Activated naive CD4-positive, alpha-beta T cell treated with anti-CD3 and anti-CD28 coated beads, Interleukin-2, amount 50 U/mL, for 24 hours (primary cell): ENCODE measurements around the gene BMPR1B.
A peak's percentile ranks its signal among the peaks of the same experiment; 100 is the strongest.

Experiments used
- H3K27ac Mint-ChIP-seq: one replicate; pipeline ENCODE4 v1.8.0; 2021; ENCODE audit warnings: mild to moderate bottlenecking, mixed read lengths
- H3K27me3 Mint-ChIP-seq: one replicate; pipeline ENCODE4 v1.8.0; 2021; ENCODE audit warnings: mixed read lengths
- H3K36me3 Mint-ChIP-seq: one replicate; pipeline ENCODE4 v1.8.0; 2021; ENCODE audit warnings: mixed read lengths
- H3K4me1 Mint-ChIP-seq: one replicate; pipeline ENCODE4 v1.8.0; 2021; ENCODE audit warnings: mixed read lengths
- H3K4me3 Mint-ChIP-seq: one replicate; pipeline ENCODE4 v1.8.0; 2021; ENCODE audit warnings: mild to moderate bottlenecking, mixed read lengths
- H3K9me3 Mint-ChIP-seq: one replicate; pipeline ENCODE4 v1.8.0; 2021; ENCODE audit warnings: mixed read lengths

Gene BMPR1B

DNA sequence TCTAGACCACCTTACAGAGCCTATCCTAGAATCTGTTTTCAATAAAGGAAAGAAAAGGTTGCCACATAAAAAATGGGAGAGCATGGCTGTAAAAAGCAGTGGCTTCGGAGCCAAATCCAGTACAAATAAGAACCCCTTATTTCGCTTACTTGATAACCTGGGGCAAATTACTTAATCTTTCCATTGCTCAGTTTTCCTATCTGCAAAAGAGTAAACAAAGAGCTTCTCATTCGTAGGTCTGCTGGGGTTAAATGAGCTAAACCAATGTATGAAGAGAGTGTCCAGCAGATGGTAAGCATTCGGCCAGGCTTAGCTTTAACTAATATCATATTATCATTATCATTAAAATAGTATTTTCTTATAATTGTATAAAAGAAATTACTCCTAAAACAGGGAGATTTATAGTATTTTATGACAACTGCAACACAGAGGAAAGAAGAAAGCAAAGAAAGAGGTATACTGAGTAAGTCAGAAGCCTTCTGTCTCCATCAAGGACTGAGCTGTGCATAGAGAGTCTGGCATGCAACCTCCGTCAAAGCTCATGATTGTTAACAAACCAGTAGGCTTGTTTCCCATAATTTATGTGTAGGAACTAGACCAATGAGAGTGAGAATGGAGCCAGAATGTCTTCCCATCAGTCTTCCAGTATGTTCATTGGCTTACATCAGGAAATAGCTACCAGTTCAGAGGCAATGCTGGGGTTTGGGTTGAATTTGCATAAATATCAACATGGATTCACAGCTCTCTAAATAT is 426.1 kb downstream of the BMPR1B start:
- Mint-ChIP-seq H3K4me1 (peaks cover 6% of the 10 kb centered on the region), H3K9me3 (no peaks in the 10 kb centered on the region), H3K4me3 (no peak overlapping the region)

DNA sequence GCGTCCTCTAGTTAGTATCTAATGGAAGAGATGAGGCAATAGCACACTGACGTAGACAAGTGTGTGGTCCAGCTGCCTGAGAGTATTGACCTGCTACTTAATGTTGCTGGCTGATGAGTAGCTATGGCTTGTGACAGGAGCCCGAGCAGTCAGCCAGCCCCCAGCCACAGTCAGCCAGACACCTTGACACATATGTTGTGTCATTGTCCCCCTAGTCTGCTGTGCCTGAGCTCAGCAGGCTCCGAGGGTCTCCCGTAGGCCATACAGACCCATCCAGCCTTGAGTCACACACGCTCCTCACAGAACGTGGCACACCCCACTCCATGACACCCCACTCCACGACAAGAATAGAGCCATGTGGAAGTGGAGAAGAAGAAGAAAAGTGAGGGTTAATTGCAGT is 428.9 kb downstream of the BMPR1B start:
- H3K27ac Mint-ChIP-seq: no peak overlapping the region
- H3K4me1 Mint-ChIP-seq: peaks cover 18% of the 10 kb centered on the region

More for the DNA sequence above, 426.1 kb downstream of the BMPR1B start:
- H3K36me3 Mint-ChIP-seq: no peaks in the 10 kb centered on the region
- no peak overlapping the region for H3K27ac Mint-ChIP-seq
- H3K27me3 Mint-ChIP-seq: no peaks in the 10 kb centered on the region

DNA sequence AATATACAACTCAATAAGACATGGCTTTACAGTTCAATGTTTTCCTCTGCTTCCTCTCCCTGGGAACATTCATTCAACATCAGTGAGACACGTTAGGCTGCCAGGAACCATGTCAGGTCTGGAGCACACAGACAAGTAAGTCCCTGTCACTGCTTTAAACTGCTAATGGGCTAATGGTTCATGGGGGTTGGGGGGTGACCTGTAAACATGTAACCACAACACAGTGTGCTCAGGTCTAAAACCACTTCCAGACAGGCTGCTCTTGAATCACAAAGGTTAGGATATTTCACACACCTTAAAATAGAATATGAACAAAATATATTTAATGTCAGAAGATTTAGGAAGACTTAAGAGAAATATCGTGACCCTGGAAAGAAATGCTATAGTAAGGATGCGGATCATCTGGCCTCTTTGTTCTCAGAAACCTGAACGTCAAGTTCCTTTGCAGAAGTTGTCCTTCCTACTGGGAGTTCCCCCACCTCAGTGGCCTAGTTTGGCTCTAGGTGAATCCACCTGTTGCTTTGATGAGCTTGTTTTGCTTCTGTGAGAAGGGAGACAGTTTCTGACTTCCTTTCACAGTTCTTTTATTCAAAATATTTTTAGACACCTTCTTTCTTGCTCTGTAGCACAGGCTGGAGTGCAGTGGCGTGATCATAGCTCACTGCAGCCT is 431.1 kb downstream of the BMPR1B start:
- H3K4me3 Mint-ChIP-seq: no peak overlapping the region

More for the DNA sequence above, 428.9 kb downstream of the BMPR1B start:
- Mint-ChIP-seq H3K27me3 (no peaks in the 10 kb centered on the region), H3K9me3 (no peaks in the 10 kb centered on the region), H3K36me3 (no peaks in the 10 kb centered on the region), H3K4me3 (no peak overlapping the region)

DNA sequence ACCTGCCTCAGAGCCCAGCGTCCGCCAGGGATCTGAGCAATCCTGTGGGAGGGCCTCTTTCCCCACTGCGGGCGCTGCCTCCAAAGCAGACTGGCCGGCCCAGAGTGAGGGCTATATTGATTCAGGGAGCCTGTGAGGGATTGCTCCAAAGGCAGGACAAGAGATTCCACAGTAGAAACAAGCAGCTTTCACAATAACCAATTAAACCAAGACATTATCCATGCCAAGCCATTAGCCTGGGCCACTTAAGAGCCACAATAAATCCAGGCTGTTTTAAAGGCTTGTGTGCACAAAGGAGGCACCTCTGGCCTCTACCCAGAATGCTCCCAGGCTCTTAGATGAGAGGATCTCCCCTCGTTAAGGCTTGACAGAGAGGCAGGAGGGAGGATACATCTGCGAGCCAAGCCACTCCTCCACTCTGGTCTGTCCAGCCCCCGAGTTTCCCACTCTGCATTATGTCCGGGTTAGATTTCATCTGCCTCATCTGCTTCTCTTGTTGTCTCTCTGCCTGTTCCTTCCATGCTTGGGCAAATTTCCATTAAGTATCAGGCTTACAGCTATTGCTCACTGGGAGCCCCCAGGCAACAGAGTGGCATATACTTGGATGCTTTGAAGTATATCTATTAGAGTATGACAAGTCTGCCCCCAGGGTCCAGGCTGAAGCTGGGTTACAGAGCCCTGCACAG is 433.1 kb downstream of the BMPR1B start:
- Mint-ChIP-seq H3K4me1 (peaks cover 32% of the 10 kb centered on the region), H3K9me3 (no peaks in the 10 kb centered on the region), H3K27ac (no peak overlapping the region), H3K36me3 (no peaks in the 10 kb centered on the region), H3K4me3 (no peak overlapping the region), H3K27me3 (no peaks in the 10 kb centered on the region)

More for the DNA sequence above, 431.1 kb downstream of the BMPR1B start:
- Mint-ChIP-seq H3K36me3 (no peaks in the 10 kb centered on the region), H3K27me3 (no peaks in the 10 kb centered on the region), H3K27ac (peak overlapping the region; percentile 26), H3K4me1 (peaks cover 24% of the 10 kb centered on the region), H3K9me3 (no peaks in the 10 kb centered on the region)

DNA sequence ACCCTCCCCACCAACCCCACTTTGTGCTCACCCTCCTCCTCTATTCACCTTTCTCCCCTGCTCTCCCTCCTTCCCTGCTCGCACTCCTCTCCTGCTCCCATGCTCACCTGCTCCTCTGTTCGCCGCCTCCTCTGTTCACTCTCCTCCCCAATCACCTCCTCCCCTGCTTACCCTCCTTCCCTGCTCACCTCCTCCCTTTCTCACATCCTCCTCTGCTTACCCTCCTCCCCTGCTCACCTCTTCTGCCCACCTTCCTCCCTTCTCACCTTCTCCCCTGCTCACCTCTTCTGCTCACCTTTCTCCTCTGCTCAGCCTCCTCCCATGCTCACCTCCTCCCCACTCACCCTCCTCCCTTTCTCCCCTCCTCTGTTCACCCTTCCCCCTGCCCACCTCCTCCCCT is 433.8 kb downstream of the BMPR1B start:
- Mint-ChIP-seq H3K9me3 (no peaks in the 10 kb centered on the region), H3K4me3 (no peak overlapping the region), H3K27ac (no peak overlapping the region), H3K27me3 (no peaks in the 10 kb centered on the region), H3K36me3 (no peaks in the 10 kb centered on the region), H3K4me1 (peaks cover 32% of the 10 kb centered on the region)

DNA sequence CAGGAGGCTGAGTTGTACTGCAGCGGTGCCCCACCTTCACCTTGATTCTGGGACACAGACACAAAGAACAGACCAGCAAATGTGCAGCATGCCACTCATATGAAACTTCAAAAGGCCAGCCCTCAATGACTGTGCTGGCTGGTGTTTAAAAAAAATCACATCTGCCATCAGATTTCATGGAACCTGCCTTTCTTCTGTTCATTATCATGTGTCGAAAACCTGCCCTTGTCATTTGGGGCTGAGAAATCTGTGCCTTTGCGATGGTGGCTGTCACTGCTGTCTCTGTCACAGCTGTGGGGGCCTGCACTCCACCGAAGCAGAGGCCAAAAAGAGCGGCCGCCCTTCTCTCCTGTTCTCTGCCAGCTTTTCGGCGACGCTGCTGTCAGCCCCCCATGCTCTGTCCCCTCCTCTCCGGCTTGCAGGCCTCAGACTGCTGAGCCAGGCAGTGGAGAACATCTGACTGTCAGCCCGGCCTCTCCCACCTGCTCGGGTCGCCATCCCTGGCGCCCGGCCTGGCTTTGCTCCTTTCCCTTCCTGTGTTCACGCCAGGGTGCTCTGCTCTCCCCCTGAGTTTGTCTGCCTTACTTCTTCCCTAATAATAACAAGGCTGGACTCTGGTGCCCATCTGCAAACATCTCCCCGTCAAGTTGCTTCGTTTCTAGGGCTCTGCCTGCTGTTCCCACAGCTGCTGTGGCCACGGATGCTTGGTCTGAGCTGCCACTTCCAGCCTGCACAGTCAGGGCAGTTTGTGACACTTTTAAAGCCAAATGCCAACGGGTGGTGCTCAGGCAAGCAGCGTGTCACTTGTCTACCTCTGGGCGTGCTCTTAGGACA is 435.9 kb downstream of the BMPR1B start:
- Mint-ChIP-seq H3K27me3 (peaks cover 2% of the 10 kb centered on the region), H3K9me3 (no peaks in the 10 kb centered on the region), H3K36me3 (no peaks in the 10 kb centered on the region), H3K4me1 (peaks cover 28% of the 10 kb centered on the region), H3K4me3 (no peak overlapping the region), H3K27ac (no peak overlapping the region)

DNA sequence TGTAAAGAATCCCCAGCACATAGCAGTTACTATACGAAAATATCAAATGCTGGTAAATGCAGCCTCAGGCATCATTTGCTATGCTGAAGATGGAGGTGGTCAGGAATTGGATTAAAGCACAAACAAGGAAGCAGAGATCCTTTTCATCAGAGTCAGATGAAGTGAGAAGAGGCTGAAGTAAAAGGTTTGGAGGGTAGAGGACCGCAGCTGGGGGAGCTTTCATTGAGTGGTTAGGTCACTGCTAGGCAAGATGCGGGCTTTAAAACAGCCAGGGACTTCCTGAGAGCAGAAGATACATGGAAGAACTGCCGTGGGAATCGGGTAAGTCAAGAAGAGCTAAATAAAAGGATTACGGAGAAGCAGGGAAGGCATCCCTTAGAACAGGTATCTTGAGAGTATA is 439.6 kb downstream of the BMPR1B start:
- Mint-ChIP-seq H3K36me3 (no peaks in the 10 kb centered on the region), H3K4me3 (no peak overlapping the region), H3K9me3 (no peaks in the 10 kb centered on the region), H3K27me3 (peaks cover 2% of the 10 kb centered on the region), H3K27ac (no peak overlapping the region), H3K4me1 (peaks cover 14% of the 10 kb centered on the region)

DNA sequence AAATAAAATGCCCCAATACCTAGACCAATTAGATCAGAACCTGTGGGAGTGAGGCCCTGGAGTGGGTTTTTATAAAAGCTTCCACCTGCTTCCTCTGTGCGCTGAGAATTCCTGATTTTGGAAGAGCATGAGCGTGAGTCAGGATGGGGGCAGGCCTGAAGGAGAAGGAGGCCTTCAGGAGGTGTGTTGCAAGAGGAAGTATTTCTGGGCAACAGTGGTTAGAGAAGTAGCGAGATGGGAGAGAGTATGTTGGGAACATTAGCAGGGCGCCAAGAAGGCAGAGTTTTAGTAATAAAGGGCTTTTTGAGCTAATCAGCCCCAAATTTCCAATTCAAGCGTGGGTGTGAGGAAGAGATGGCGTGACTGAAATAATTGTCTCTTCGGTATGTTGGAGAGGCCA is 441.2 kb downstream of the BMPR1B start:
- Mint-ChIP-seq H3K4me3 (no peak overlapping the region), H3K36me3 (no peaks in the 10 kb centered on the region), H3K4me1 (peaks cover 7% of the 10 kb centered on the region), H3K27me3 (peaks cover 2% of the 10 kb centered on the region), H3K27ac (no peak overlapping the region), H3K9me3 (no peaks in the 10 kb centered on the region)

DNA sequence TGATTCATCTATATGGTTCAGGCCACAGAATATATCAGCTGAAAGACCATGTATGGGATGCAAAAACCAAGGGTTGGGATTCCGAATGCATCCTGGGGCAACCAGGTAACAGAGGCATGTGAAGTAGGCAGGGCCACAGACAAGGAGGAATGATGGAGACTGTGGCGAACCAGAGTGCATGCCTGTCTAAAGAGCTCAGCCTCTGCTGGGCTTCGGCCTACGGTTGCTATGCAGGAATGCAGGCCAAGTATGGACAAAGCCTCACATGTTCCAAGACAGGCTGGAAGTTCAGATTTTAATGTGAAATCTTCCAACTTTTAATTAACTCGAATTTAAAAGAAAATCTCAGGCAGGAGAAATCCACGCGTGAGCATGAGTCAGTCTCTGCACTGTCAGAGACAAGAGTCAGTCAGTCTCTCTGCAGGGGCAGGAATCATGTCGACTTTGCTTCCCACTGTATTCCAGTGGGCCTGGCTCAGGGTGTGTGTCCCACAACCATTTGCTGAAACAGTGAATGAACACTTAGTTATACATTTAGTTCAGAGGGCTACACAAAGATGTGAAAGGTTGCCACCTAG is 446.6 kb downstream of the BMPR1B start:
- no peaks in the 10 kb centered on the region for H3K9me3 Mint-ChIP-seq
- H3K4me3 Mint-ChIP-seq: no peak overlapping the region
- no peak overlapping the region for H3K27ac Mint-ChIP-seq
- H3K27me3 Mint-ChIP-seq: no peaks in the 10 kb centered on the region
- H3K4me1 Mint-ChIP-seq: no peaks in the 10 kb centered on the region
- no peaks in the 10 kb centered on the region for H3K36me3 Mint-ChIP-seq

DNA sequence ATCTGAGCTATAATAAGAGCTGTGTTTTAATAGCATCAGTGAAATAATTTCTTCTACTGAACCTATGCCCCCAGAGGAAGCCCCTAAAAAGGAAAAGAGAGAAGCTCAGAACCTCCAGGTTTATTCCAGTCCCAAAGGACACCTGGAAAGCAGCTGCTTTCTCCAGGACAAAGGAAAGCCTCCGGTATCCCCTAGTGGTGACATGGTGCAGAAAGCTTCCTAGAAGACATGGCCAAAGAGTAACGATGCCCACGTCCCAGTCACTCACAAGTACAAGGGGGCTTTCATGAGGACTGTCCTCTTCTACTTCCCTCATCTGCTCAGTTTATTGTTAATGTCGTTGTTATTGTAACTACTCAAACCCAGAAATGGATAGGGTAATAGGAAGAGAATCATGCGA is 447.1 kb downstream of the BMPR1B start:
- H3K4me1 Mint-ChIP-seq: no peaks in the 10 kb centered on the region
- H3K36me3 Mint-ChIP-seq: no peaks in the 10 kb centered on the region
- H3K4me3 Mint-ChIP-seq: no peak overlapping the region
- H3K27me3 Mint-ChIP-seq: no peaks in the 10 kb centered on the region
- no peaks in the 10 kb centered on the region for H3K9me3 Mint-ChIP-seq
- H3K27ac Mint-ChIP-seq: no peak overlapping the region
